NCI-H1694 (cell line): ENCODE measurements around the gene GCNT1.
"Not testable (repeated sequence)": the region's sequence is repeated elsewhere in the genome, so short reads cannot be mapped to it uniquely, and the experiment has no call there.

ENCODE experiments used
- DNase-seq: peaks from one replicate; lab custom pipeline; 2025; lab: John Stamatoyannopoulos, UW

Gene GCNT1

GRCh38 chr9:76458903-76459693 lies at the start of gene GCNT1:
Gene GCNT1 (plus strand): TSS chr9:76459182. CDS start chr9:76502382, 43,200 bp downstream.
- DNase-seq, result no peak

- DNase-seq, result no peak
Observed at GRCh38 chr9:76412638-76413037, 46.3 kb upstream of the GCNT1 start.

- no peak for DNase-seq
Observed at GRCh38 chr9:76413658-76414057, 45.3 kb upstream of the GCNT1 start.

- no peak for DNase-seq
Observed at GRCh38 chr9:76414661-76415060, 44.3 kb upstream of the GCNT1 start.

- no peak for DNase-seq
Observed at GRCh38 chr9:76415154-76415553, 43.8 kb upstream of the GCNT1 start.

GRCh38 chr9:76415731-76416130 lies 43.3 kb upstream of the GCNT1 start:
- DNase-seq, result no peak

- no peak for DNase-seq
Observed at GRCh38 chr9:76417394-76417793, 41.6 kb upstream of the GCNT1 start.

- no peak for DNase-seq
Observed at GRCh38 chr9:76419782-76420380, 39.1 kb upstream of the GCNT1 start.

- DNase-seq, result no peak
Observed at GRCh38 chr9:76423216-76424177, 35.5 kb upstream of the GCNT1 start.

GRCh38 chr9:76424491-76424890 lies 34.5 kb upstream of the GCNT1 start:
- DNase-seq, result no peak

GRCh38 chr9:76425677-76426453 lies 33.1 kb upstream of the GCNT1 start:
- no peak for DNase-seq

GRCh38 chr9:76426807-76427419 lies 32.1 kb upstream of the GCNT1 start:
- no peak for DNase-seq

GRCh38 chr9:76431601-76432000 lies 27.4 kb upstream of the GCNT1 start:
- DNase-seq, result no peak

- DNase-seq, result no peak
Observed at GRCh38 chr9:76433406-76433805, 25.6 kb upstream of the GCNT1 start.

GRCh38 chr9:76433836-76434235 lies 25.1 kb upstream of the GCNT1 start:
- DNase-seq, result no peak

- not testable (repeated sequence) for DNase-seq
Observed at GRCh38 chr9:76434897-76435296, 24.1 kb upstream of the GCNT1 start.

GRCh38 chr9:76437017-76437699 lies 21.8 kb upstream of the GCNT1 start:
- not testable (repeated sequence) for DNase-seq

- DNase-seq, result no peak
Observed at GRCh38 chr9:76438841-76439588, 20.0 kb upstream of the GCNT1 start.

GRCh38 chr9:76441551-76442322 lies 17.2 kb upstream of the GCNT1 start:
- no peak for DNase-seq
